Endothelial cell (in vitro differentiated cells): Measurements from ENCODE around the gene GINS3. TPM values are rescaled to one million over a fixed set of nuclear protein-coding genes. Genes with fewer than 3 reads are reported as not detected.

Source experiments
- DNase-seq: peaks from one replicate; pipeline ENCODE4 v3.0.0; 2021; ENCODE audit warnings: low spot score
- H3K27ac Mint-ChIP-seq: one replicate; pipeline ENCODE4 v1.8.0; 2021; ENCODE audit warnings: mixed read lengths, inconsistent platforms; ENCODE audit not compliant: unreplicated experiment
- H3K27me3 Mint-ChIP-seq: one replicate; pipeline ENCODE4 v1.8.0; 2021; ENCODE audit warnings: mild to moderate bottlenecking, moderate library complexity, mixed read lengths, inconsistent platforms; ENCODE audit not compliant: unreplicated experiment
- H3K36me3 Mint-ChIP-seq: one replicate; pipeline ENCODE4 v1.8.0; 2021; ENCODE audit warnings: mild to moderate bottlenecking, low read depth, mixed read lengths, inconsistent platforms; ENCODE audit not compliant: unreplicated experiment
- H3K4me1 Mint-ChIP-seq: one replicate; pipeline ENCODE4 v1.8.0; 2021; ENCODE audit warnings: mild to moderate bottlenecking, mixed read lengths, inconsistent platforms; ENCODE audit not compliant: unreplicated experiment
- H3K4me3 Mint-ChIP-seq: one replicate; pipeline ENCODE4 v1.8.0; 2021; ENCODE audit warnings: mild to moderate bottlenecking, mixed read lengths, inconsistent platforms; ENCODE audit not compliant: unreplicated experiment
- H3K9me3 Mint-ChIP-seq: one replicate; pipeline ENCODE4 v1.8.0; 2021; ENCODE audit warnings: mixed read lengths, inconsistent platforms; ENCODE audit not compliant: unreplicated experiment
- CTCF ChIP-seq: fragments of 200-600 bp; sonication (generic); IDR thresholded peaks from one replicate; pipeline ENCODE4 v1.5.0; 2021; ENCODE audit warnings: antibody characterized with exemption; ENCODE audit not compliant: unreplicated experiment
- total RNA-seq: library from RNA; stranded (reverse); fragmentation: NEBNext Ultra II Directional; extraction: Animal tissue kit (Norgen Biotek cat#: 25700); gene quantifications from one replicate; pipeline ENCODE4 v1.2.1, GENCODE V29; 2021; ENCODE audit not compliant: unreplicated experiment

GINS3 gene
- total RNA-seq, 1 donor from 2014 or later = 4.9 TPM

DNA sequence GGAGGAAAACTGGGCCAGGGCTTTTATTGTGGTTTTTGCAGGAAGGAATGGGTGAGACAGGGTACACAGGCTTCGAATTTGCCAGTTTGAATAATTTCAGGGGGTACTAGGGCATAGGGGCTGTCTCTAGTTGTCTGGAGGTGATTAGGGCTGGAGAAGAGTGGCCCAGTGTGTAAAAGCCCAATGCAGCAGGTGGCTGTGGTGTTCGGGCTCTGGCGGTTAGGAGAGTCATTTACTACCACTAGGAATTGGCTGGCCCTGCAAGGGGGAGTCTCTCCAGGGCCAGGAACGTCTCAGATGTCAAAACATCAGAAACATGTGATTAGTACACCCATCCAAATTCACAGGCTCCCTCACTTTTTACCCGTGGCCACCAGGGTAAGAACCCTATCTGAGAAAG is 50.3 kb downstream of the GINS3 start:
- no peak for DNase-seq
- H3K27me3 Mint-ChIP-seq = peaks cover 4% of the 10 kb centered on the region
- no peak overlapping the region for H3K27ac Mint-ChIP-seq
- no peak for TF ChIP-seq CTCF
- peaks cover 4% of the 10 kb centered on the region for H3K4me1 Mint-ChIP-seq
- H3K9me3 Mint-ChIP-seq = no peaks in the 10 kb centered on the region
- H3K36me3 Mint-ChIP-seq = no peaks in the 10 kb centered on the region
- H3K4me3 Mint-ChIP-seq = no peak overlapping the region

DNA sequence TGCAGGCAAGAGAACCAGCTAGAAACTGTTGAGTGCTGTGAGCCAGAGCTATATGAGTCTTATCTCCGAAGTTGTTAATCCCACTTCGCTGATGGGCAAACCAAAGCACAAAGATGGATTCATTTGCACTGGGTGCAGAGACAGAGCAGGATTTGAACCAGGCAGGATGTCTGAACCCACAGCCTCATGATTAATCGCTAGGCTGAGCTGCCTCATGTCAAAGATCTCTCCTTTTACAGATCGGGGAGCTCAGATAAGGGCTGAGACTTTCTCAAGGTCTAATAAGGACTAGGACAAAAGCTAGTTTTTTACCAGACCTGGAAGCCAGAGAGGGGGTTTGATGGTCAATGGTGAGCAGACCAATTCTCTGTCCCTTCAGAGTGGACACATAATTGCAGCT is 51.5 kb downstream of the GINS3 start:
- Mint-ChIP-seq H3K9me3 (no peaks in the 10 kb centered on the region), H3K4me3 (no peak overlapping the region), H3K27ac (no peak overlapping the region), H3K36me3 (no peaks in the 10 kb centered on the region), H3K27me3 (peaks cover 1% of the 10 kb centered on the region), H3K4me1 (peaks cover 4% of the 10 kb centered on the region)
- no peak for DNase-seq
- no peak for TF ChIP-seq CTCF

GRCh38 chr16:58444265-58444664 is 52.0 kb downstream of the GINS3 start:
- Mint-ChIP-seq H3K27me3 (peaks cover 1% of the 10 kb centered on the region), H3K9me3 (no peaks in the 10 kb centered on the region), H3K4me3 (no peak overlapping the region), H3K36me3 (no peaks in the 10 kb centered on the region), H3K27ac (no peak overlapping the region), H3K4me1 (peaks cover 4% of the 10 kb centered on the region)
- no peak for TF ChIP-seq CTCF
- DNase-seq = no peak

DNA sequence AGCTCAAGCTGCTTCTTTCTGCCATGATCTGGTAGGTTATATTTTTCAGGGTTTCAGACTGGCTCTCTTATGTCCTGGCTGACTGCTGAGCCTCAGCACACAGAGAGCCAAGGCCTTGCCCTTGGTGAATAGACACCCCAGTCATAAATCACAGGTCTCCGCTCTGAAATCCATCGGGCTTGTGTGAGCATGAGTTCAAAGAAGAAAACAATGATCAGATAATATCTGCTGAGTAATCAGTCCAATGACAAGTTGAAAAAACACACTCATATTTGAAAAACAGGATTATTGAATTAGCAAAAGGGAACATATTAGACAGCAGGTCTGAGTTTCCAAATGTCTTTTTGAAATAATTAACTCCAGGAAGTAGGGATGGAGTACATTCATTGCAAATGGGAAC is 56.6 kb downstream of the GINS3 start:
- H3K36me3 Mint-ChIP-seq = no peaks in the 10 kb centered on the region
- H3K4me3 Mint-ChIP-seq = no peak overlapping the region
- H3K4me1 Mint-ChIP-seq = no peaks in the 10 kb centered on the region
- no peak for DNase-seq
- H3K9me3 Mint-ChIP-seq = no peaks in the 10 kb centered on the region
- H3K27ac Mint-ChIP-seq = no peak overlapping the region
- TF ChIP-seq CTCF = no peak
- peaks cover 5% of the 10 kb centered on the region for H3K27me3 Mint-ChIP-seq

- H3K4me3 Mint-ChIP-seq = no peak overlapping the region
- no peaks in the 10 kb centered on the region for H3K9me3 Mint-ChIP-seq
- H3K36me3 Mint-ChIP-seq = no peaks in the 10 kb centered on the region
- H3K4me1 Mint-ChIP-seq = no peaks in the 10 kb centered on the region
- no peak for TF ChIP-seq CTCF
- peaks cover 6% of the 10 kb centered on the region for H3K27me3 Mint-ChIP-seq
- no peak overlapping the region for H3K27ac Mint-ChIP-seq
- DNase-seq = no peak
These were observed 57.0 kb downstream of the GINS3 start for GRCh38 chr16:58449306-58449705.
